CD4-positive, alpha-beta T cell treated with Interleukin-4 for 1 hour (primary cell): ENCODE results near the gene CDX2.
"Not testable (repeated sequence)": the region's sequence is repeated elsewhere in the genome, so short reads cannot be mapped to it uniquely, and the experiment has no call there.

ENCODE experiments used
- DNase-seq, 2 donors: peaks; one replicate each; pipeline ENCODE4 v3.0.0-alpha.2; 2020 to 2022

CDX2 gene, protein sequence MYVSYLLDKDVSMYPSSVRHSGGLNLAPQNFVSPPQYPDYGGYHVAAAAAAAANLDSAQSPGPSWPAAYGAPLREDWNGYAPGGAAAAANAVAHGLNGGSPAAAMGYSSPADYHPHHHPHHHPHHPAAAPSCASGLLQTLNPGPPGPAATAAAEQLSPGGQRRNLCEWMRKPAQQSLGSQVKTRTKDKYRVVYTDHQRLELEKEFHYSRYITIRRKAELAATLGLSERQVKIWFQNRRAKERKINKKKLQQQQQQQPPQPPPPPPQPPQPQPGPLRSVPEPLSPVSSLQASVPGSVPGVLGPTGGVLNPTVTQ

DNA sequence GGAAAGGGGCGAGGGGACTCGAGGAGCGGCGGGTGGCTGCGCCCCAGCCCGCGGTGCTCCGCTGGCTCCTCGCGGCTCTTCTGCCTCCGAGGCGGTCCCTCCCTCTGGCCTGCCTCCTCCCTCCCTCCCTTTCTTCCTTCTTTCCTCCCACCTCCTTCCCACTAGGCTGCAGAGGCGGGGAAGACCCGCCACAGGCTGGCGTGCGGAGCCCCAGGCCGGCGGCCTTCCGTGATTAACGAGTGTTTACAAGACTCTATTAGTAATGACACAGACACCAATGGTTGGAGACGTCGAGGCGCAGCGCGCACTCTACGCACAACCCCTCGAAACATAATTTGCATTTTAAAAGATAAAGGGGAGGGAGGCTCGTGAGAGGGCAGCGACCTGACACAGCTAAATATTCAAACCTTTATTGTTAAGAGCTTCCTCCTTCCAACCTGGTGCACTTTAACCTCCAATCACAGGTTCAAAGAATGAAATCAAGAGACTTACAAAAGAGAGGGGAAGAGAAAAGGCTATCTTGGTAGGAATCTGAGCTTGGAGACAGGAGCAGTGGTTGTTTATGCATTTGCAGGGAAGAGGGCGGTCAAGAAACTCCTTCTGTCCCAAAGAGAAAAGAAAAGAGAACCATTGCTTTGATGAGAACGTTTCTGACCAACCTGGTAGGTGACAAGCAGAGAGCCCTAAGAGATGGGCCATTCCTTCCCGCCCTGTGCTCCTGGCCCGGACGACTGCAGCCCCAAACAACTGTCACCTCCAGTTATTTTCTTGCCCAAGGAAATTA lies at the start of gene CDX2:
Gene CDX2 (minus strand): TSS at position 234 of the 784 bp plus-strand sequence. CDS start 309 bp downstream, outside the sequence.
- DNase-seq, result no peak

DNA sequence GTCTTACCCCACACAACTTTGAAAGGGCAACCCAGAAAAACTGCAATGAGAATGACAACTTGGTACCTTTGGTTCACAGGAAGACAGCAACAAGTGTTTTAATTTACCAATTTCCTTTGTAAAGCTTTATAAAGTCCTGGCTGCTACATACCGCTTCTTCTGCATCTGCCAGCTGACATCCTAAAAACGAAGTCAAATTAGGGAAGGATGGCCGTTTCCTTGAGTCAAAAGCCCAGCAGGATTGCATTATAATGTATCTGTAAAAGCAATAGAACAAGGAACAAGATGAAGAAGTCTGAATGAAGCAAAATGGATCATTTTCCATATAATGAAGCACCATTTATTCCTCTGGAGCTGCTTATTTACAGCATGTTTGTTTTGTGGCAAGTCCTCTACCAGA lies 45.2 kb upstream of the CDX2 start:
- no peak for DNase-seq

DNA sequence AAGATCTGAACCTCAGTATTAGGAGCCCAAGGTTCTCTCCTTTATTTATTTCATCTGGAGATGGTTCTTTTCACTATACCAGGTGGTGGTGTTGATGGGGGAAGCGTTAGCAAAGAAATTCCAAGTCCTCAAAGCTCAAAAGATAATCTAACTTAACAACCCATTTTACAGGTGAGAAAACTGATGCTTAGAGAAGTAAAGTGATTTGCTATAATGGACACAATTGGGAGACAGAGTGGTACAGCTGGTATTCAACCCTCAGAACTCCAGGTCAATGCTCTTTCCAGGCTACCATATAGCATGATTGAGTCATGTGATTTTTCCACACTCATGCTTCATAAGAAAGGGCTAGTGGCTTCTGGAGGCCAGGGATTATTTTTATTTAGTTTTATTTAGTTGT lies 44.4 kb upstream of the CDX2 start:
- no peak for DNase-seq

DNA sequence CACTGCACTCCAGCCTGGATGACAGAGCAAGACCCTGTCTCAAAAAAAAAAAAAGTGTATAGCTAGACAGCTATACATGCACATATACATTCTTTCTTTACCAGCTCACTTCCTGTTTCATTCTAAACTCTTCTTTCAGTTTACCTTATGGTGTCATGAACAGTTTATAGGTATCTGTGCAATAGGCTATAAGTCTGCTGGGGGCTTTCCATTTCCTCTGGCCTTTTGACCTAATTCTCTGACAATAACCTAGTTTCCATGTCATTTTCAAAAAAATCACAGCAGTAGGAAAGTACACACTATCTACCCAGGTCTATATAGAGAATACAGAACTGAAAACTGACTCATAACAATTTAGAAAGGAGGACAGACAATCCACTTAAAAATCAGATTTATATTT lies 43.8 kb upstream of the CDX2 start:
- no peak for DNase-seq

DNA sequence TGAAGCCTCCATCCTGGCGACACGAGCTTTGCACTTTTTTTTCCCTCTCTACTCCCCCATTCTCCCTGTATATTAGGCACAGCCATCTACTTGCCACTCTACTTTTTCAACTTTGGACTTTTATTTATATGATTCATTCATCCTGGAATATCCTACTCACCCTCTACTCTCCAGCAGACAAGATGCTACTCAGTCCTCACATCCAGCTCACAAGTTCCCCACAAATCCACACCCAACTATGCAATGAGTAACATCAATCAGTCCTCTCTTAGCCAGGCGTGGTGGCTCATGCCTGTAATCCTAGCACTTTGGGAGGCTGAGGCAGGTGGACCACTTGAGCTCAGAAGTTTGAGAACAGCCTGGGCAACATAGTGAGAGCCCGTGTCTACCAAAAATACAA lies 43.3 kb upstream of the CDX2 start:
- no peak for DNase-seq

DNA sequence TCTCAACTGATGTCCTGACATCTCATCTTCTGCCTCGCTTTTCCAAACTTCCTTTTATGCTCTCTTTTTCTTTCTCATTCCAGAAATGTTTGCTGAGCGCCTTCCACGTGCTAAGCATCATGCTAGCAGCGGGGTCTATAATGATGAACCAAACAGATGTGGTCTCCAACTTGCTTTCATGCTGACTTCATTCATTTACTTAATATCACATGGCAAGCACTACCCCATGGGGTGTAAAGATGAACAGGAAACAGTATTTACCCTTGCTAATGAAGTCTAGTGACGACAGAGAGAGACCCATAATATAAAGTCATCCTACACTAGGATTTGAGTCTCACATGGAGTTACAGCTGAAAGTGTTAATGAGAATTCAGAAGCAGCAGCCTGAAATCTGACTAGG lies 40.9 kb upstream of the CDX2 start:
- DNase-seq, result no peak

DNA sequence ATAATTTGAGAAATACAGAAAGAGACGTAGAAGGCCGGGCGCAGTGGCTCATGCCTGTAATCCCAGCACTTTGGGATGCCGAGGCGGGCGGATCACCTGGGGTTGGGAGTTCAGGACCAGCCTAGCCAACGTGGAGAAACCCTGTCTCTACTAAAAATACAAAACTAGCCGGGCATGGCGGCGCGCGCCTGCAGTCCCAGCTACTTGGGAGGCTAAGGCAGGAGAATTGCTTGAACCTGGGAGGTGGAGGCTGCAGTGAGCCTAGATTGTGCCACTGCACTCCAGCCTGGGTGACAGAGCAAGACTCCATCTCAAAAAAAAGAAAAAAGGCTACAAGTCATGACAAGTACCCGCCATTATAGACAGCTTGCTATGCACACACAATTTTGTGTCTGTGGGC lies 35.9 kb upstream of the CDX2 start:
- DNase-seq, result not testable (repeated sequence)

DNA sequence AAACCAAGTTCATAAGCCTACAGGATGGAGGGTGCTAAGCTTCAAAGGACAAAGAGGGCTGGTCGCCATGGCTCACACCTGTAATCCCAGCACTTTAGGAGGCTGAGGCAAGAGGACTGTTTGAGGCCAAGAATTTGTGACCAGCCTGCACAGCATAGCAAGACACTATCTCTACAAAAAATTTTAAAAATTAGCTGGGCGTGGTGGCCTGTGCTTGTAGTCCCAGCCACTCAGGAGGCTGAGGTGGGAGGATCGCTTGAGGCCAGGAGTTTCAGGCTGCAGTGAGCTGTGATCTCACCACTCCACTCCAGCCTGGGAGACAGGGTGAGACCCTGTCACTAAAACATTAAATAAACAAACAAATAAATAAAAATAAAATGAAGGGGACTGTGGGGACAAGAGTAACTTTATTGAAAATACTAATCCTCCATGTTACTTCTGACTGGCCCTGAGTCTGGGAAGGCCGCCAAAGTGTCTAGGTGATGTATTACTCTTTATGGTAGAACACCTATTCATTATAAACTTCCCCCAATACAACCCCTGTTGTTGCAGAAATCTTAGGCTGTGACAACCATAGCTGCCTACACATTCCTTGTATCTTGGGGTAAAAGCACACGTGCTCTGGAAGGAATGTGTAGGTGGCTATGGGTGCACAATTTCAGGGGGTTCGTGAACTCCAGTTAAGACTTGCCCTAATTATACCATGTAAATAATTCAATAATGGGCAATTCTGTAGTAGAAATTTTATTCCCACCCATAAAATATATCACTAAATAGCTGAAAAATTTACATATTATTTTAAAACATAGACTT lies 34.0 kb upstream of the CDX2 start:
- DNase-seq, result no peak

DNA sequence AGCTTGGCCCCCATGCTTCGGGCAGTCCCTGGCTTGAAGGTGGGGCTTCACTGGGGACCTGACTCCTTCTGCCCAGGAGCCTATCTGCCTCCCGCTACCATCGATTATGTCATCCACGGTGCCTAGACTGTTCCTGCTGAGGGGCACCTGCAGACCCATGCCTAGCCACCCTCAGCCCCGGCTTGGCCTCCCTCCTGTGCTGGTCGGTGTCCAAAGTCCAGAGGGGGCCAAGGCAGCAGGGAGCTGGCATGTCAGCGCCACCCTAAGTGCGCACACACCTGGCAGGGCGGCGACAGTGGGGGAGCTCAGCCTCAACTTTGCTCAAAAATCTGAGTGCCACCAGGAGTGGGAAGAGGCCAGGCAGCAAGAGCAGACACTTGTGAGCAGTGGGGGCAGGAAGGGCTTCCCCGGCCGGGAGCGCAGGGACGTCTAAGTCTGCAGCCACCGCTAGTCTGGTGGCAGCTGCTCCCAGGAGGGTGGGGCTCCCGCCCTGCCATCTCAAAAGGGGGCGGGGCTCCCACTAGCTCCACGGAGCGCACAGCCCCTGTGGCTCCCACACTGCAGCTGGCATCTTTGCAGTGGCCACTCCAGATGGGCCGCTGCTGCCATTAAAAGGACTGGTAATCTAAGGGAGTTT lies 32.8 kb upstream of the CDX2 start:
- no peak for DNase-seq

DNA sequence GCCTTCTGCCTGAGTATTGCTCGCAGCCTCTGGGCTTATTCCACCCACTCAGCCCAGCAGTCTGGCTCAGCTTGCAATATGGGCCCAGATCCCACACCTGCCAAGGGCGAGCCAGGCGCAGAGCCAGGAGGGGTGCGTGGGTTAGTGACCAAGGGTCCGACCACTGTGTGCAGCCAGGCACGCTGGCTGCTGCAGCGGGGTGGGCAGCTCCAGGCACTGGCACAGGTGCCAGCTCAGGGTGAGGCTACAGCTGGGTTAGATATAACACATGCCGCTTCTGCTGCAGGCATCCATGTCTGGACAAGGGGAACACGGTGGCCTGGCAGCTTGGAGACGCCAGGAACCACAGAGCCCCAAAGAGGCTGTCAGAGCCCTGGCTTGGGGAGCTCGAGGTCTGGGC lies 31.9 kb upstream of the CDX2 start:
- DNase-seq, result no peak

DNA sequence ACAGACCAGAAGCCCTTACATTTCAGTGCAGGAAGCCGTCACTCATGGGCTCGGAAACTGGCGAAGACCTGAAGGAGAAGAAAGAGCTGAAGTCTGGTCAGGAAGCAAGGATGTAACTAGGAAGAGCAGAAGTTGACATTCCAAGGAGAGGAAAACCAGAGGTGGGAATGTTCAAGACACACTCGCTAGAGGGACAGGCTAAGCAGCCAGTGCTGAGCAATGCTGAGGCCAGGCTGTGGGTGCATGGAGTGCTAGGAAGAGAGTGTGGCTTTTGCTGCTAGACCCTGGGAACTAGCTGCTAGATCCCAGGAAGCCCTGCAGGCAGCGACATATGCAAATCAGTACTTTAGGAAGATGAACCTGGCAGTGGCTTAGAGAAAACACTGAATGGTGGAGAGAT lies 31.5 kb upstream of the CDX2 start:
- DNase-seq, result no peak

DNA sequence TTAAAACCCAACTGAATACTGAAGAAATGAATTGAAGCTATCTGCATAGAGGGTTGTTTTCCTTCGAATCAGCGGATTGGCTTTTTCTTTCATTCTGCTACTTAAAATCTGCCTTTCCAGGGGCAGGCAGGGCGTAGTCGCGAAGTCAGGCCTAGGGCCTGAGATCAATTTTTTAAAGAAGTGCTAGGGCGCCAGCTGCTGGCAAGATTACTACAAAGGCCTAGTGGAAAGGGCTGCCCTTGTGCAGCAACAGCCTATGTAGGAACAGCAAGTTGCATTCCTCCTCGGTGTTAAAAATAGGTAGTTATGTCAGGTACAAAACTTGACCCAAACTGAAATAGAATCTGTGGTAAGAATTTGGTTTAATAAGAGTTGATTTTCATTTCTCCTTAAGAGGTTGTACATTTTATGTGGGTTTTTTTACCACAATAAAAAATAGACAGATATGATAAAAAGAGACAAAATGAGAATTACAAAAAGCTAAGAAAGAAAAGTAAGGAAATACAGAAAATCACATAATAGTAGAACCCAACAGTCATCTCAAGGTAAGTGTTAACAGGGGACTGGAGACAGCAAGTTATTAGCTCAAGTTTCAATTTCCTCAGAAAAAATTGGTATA lies 28.9 kb upstream of the CDX2 start:
- peak; percentile 11 to 28 for DNase-seq

DNA sequence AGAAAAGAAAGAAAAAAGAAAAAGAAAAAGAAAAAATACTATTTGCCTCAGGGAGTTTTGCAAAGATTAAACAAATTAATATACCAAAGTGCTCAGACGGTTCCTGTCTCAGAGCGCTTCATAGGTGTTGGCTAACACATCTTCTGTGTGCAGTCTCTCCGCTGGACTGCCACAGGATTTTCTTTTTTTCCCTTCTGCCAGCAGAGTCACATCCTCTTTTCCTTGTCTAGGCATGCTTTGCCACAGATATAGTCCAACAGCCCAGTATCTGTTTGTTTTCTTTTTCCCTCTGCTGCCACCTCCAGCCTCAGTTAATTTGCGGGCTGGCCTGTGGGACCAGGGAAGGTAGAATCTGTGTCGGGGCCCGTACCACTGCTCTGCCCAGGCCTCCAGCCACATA lies 22.8 kb upstream of the CDX2 start:
- DNase-seq, result no peak

DNA sequence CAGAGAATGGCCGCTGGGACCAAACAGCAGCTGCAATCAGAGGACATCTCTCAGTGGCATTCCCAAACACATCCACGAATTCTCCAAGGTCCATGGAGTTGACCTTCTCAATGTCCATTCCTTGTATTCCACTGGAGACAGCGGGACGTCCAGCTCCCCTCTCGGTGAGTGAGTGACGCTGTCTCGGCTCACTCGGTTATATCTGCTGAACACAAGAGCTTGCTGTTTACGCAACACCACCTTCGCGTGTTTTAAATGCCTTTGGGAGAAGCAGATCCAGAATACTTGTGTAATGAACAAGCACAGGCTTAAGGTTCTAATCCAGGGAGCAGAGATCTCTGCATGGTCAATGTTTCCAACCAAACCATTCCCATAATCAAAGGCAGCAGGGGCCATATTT lies 19.4 kb upstream of the CDX2 start, which contains the start of gene URAD:
Gene URAD (minus strand): TSS at position 174 of the 400 bp plus-strand sequence. CDS start 56 bp downstream, at position 118.
- DNase-seq, result no peak

DNA sequence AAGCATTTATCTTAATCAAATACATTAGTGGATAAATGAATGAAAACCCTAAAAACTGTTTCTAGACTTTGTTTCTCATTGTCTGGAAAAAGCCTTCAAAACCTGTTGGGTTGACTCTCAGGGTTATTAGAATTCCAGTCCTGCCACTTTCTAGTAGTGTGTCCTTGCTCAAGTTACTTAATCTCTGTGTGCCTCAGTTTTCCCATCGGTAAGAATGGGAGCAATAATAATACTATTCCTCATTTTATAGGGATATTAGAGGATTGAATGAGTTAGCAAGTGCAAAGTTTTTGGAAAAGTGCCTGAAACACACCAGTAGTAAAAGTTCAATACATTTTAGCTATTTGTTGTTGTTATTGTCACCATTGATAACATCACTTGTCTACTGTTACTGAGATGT lies 16.5 kb upstream of the CDX2 start:
- DNase-seq, result no peak

DNA sequence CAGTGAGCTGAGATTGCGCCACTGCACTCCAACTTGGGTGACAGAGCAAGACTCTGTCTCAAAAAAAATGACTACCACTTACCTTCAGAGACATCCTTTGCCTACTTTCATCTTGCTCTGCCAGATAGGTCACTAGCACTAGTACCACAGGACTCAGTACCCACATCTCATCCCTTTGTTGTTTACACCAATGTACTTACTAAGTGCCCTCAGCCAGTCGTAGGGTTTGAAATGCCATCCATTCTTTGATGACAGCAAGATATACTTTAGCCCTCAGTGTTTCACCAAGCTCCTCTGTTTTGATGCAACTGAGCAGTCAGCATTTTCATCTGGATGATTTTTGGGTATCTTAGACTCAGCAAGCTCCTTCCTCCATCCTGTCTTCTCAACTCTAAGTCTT lies 13.2 kb upstream of the CDX2 start:
- DNase-seq, result no peak

DNA sequence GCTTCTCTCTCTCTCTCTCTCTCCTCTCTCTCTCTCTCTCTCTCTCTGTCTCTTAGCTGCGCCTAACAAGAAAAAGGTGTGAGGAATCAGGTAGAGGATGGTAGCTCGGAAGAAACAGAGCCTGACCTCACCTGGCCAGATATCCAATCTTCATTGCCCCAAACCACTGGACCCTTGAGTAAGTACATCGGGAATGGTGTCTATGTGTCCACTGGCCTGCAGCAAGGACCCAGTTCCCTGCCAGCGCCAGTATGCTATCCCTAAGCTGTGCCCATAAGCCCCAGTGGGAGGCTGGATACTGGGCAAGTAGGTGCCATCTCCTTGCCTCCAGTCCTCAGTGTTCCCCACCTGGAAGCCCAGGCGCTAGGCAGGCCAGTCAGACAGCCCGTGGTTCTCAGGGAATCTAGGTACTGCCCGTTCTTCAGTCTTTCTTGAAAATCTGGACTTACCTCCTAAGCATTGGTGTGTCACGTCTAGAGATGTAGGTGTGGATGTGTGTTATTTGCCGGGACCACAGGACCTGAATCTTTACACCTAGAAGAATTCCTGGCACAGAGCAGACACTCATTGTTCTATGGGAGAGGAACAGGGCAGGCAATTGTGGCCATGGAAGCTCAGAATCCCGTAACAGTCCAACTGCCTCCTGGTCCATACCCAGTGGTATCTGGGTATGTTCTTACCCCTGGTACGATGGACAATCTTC lies 12.0 kb upstream of the CDX2 start:
- no peak for DNase-seq

DNA sequence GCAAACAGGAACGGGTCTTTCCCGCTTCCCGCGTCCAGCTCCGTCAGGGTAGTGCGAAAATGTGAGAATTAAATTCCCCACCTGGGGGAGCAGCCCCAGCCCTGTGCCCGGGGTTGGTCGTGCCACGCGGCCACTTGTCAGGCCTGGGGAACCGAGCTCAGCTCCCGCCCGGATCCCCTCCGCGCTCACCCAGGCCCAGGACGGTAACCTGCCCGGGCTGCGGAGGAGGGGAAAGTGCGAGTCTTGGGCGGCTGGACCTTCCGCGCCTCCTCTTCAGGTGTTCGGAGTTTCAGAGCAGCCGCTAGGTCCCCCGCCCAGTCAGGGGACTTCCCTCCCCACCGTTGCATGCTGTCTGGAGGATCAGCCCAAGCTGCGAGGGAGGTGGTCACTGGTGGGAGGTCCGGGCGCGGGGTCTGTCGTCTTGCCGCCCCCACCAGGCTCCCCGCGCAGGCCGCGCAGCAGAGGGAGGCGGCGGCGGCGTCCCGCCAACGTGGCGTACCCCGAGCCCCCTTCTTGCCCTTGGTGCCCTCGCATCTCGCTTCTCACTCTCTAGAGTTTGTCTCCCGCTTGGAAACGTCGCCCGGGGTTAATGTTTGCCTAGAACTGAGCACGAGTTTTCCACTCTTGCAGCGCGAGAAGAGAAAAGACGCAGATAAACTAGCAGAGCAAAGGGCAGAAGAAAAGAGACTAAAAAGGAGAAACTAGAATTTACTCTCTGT lies 11.3 kb upstream of the CDX2 start:
- DNase-seq, result no peak

DNA sequence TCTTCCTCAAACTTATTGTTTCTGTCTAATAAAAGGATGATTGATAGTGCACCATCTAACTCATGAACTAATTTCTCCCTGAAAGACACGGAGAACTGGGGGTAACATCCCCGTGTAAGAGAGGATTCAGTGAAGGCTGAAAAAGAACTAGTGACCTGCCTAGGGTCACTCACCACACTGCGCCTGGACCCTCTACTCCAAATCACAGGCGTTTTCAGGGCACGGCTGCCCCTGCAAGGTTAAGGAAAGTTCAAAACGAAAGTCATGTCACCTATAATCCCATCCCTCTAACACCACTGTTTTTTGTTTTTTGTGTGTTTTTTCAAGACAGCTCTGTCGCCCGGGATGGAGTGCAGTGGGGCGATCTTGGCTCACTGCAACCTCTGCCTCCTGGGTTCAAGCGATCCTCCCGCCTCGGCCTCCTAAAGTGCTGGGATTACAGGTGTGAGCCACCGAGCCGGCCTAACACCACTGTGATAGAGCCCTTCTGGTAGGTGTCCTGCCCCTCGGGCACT lies 10.7 kb upstream of the CDX2 start:
- no peak for DNase-seq

DNA sequence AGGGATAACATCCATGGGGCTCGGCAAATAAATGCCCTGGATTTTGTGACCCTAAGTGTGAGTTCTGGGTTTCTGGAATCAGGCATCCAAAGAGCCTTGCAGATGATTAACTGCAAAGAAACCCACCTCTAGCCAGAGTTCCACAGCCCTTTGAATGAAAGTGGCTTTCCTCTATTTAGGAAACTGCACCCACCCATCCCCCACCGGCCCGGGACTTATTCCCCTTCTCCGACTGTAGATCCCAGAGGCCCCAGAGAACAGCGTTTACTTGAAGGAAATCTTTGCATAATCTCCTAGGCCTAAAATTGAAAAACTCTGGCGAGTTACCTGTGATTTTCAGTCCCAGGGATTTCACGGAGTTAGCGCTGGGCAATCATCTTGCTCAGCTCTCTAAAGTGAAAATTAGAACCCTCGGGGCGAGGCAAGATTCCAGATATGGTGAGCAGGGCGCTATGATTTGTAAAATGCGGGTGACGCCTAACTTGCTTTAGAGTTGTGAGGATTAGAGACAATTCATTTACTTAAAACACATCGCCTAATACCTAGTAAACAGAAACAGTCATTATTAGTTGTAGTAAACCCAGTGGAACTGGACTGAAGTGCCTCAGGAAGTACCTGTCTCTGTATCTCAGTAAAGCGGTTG lies 10.0 kb upstream of the CDX2 start:
- DNase-seq, result no peak
